Measurements from ENCODE around the gene FIBCD1.

The FIBCD1 gene, protein sequence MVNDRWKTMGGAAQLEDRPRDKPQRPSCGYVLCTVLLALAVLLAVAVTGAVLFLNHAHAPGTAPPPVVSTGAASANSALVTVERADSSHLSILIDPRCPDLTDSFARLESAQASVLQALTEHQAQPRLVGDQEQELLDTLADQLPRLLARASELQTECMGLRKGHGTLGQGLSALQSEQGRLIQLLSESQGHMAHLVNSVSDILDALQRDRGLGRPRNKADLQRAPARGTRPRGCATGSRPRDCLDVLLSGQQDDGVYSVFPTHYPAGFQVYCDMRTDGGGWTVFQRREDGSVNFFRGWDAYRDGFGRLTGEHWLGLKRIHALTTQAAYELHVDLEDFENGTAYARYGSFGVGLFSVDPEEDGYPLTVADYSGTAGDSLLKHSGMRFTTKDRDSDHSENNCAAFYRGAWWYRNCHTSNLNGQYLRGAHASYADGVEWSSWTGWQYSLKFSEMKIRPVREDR

DNA sequence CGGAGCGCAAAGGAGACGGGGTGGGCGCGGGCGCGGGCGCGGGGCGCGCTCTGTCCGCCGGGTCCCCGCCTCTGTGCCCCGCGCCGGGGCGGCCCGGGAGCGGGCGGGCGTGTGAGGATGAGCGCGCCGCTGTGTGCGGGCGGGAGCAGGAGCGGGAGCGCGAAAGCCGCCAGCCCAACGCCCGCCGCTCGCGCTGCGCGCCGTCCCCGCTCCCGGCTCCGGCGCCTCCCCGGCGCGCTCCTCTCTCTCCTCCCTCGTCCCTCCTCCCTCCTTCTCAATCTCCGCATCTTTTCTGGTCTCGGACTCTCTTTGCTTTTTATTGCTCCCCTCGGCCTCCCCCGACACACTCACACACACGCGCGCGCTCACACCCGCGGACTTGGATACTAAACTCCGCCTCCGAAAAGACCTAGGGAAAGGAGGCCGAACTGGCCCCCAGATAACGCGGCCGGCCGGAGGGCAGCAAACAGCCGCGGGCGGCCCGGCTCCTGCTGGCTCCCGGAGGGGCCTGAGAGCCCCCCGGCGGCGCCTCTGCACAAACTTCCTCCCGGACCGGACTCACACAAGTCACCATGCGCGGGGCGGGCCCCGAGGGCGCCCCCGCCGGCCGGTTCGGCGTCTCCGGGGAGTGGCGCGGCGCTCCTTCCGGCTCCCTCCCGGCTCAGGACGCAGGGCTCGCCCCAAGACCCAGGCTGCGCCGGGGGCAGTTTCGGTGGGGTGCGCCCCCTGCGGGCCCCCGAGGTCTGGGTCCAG, at the start of gene FIBCD1:
TSS of gene FIBCD1 (minus strand) at position 596 of the 753 bp plus-strand sequence. CDS start 640 bp downstream, outside the sequence.
- peak; percentile 25 for DNase-seq

DNA sequence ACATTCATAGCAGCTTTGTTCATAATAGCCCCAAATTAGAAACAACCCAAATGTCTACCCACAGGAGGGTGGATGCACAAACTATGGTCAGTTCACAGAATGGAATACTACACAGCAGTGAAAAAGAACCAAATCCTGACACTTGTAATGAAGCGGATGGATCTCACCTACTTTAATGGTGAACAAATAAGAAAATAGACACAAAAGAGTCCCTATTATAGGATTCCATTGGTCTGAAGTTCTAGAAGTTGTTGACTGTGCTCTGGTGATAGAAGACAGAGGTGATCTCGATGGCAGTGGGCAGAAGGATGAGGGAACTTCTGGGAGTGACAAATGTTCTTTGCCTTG, 49.3 kb upstream of the FIBCD1 start:
- DNase-seq = no peak

DNA sequence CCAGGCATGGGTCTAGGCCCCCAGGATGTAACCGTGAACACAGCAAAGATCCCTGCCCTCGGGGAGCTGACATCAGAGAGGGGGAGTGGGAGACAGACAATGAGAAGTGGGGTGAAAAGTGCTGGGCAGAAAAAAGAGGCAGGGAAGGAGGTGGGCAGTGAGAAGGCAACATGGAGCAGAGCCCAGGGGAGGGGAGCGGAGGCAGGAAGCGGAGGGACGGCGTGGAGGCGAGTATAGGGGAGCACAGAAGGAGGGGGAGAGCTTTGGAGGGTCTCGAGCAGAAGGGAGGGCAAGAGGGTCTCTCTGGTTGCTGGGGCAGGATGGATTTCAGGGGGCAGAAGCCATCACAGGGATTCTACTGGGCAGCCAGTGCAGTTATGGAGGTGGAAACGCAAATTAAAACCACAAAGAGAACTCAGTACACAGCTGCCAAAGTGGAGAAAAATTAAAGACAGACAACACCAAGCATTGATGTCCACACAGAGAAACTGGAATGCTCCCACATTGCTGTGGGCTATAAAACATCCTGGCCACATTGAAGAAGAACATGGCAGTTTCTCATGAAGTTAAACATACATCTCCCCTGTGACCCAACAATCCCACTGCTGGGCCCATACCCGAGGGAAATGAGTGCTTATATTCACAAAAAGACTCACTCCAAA, 48.8 kb upstream of the FIBCD1 start:
- DNase-seq = no peak

DNA sequence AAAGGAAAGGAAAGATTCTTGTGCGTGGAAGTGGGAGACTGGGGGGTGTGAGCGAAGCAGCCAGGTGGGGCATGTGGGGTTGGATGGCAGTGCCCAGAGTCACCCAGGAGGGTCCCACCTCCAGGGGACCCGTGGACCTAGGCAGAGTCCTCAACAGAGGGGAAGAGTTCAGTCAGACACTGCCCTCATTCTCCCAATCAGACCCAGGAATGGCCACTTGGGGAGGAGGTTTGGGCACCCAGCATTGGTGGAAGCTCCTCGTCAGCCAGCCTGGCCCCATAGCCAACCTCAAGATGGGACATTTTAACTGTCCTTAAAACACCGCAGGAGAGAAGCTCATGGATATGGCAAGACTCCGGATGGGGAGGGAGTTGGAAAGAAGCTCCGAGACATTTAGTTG, 48.0 kb upstream of the FIBCD1 start:
- DNase-seq = no peak

DNA sequence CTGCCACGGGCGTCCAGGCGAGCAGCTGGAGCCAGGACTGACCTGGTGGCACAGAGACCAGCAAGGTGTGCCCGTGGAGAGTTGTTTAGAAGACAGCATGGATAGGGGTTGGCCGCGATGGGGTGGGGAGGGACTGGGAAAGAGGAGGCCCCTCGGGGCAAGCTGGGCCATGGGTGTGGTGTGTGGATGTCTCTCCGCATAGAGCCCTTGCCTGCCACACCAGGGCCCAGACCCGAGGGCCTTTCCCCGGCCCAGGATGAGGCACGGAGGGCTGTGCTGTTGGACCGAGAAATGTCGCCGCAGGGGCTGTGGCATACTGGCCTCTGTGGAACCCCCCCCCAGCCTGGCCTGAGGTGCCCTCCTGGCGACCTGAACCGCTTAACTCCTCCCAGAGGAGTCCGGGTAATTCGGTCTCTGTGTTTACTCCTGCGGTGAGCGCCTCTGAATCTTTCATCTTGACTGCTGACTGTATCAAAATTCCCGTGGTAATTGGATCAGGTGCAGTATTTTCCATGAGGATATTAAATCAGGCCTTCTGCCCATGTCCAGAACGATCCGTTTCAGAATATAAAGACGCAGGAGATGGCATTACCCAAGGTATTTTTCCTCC, 47.4 kb upstream of the FIBCD1 start:
- DNase-seq = no peak

DNA sequence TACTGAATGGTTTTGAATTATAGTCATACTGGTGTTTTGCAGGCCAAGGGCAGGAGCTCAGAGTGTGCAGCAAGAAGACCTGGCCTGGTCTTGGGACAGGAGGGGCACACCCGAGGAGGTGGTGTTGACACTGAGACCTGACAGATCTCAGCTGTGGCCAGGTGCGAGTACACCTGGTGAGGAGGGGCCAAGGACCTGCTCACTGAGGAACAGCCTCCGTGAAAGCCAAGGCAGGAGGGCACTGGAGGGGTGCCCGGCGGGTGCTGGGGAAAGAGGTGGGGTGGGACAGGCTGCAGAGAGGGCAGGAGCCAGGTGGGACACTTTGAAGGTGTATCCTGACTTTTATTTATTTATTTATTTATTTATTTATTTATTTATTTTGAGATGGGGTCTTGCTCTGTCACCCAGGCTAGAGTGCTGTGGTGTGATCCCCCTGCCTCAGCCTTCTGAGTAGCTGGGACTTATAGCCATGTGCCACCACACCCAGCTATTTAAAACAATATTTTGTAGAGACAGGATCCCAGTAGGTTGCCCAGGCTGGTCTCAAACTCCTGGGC, 46.6 kb upstream of the FIBCD1 start:
- DNase-seq = no peak

DNA sequence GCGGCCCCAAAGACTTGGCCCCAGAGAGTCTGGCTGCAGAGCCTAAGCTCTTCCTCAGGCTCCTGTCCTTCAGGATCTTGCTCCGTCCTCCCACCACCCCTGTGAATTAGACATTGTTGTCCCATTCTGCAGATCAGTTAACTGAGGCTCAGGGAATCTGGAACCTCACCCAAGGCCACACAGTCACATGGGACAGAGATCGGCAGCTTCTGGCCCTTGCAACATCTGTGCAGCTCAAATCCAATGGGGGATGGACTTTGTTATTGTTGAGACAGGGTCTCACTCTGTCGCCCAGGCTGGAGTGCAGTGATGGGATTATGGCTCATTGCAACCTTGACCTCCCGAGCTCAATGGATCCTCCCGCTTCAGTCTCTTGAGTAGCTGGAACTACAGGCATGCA, 46.0 kb upstream of the FIBCD1 start:
- DNase-seq = no peak

DNA sequence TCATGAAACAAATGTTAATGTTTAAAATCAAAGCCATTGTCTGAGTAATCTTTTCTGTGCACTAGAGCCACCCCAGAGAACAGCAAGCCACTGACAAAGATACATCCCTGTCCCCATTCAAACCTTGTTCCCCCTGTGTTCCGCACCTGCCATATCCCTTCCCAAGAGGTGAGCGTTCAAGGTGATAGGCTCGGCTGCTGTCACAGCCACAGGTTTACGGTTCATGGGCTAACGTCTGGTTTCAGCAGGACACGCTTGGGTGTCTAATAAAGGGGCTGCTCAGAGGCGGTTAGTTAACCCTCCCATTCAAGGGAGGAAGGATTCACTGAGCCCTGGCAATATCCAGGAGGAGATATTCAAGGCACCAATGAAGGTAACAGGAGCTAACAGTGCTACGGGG, 45.5 kb upstream of the FIBCD1 start:
- no peak for DNase-seq

DNA sequence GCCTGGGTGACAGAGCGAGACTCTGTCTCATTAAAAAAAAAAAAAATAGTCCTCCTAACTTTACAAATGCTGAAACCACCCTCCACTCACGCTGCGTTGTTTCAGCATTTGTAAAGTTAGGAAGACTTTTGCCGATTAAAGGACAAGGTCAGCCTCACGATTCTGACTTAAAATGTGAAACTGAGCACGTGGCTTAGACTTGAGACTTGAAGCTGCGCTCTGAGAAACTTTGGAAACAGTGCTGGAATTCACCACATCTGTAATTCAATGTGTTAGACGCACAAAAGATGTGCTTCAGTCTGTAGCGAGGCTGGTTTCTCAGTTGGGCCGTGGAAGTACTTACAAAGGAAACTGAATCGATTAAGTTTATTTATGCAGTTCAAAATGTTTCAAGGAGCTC, 44.9 kb upstream of the FIBCD1 start:
- no peak for DNase-seq

DNA sequence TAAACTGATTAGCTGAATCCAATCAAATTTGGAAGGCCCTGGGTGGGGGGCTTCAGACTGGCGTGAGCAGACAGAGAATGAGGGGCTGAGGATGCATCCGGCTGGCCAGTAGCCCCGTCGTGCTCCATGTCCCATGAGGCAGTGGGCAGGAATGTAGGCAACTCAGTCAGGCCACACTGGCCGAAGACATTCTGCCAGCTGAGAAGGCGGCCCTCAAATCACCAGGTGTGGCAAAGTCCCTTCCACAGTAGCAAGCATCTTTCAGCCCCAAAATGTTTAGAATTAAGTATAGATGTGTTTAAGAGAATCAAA, 44.3 kb upstream of the FIBCD1 start:
- DNase-seq = no peak

DNA sequence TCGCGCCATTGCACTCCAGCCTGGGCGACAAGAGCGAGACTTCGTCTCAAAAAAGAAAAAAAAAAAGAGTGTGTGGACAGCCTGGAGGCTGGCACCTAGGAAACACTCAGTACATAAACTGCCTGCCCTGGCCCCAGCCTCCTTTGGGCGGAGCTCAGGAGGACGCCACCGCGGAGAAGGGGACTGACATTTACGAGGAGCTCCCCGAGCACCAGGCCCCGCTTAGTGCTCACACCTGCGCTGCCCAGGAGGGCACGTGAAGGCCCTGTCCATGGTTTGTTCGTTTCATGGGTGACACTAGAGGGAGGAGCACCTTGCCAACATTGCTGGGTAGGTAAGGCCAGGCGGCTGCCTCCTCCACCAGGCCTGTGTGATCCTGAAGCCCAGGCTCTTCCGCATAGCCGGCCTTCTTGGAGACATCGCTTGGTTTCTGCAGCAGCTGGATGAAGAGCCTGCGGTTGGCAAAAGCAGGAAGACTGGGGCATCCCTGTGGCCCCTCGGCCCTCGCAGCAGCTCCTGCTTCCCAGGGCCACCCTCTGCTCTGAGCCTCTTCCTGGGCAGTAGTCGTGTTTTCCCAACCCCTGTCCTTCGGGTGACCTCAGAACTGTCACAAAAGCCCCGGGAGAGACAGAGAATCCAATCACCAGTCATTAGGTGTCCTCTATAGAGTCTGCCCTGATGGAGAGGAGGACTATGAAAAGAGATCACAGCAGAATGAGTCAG, 43.8 kb upstream of the FIBCD1 start:
- DNase-seq = no peak

DNA sequence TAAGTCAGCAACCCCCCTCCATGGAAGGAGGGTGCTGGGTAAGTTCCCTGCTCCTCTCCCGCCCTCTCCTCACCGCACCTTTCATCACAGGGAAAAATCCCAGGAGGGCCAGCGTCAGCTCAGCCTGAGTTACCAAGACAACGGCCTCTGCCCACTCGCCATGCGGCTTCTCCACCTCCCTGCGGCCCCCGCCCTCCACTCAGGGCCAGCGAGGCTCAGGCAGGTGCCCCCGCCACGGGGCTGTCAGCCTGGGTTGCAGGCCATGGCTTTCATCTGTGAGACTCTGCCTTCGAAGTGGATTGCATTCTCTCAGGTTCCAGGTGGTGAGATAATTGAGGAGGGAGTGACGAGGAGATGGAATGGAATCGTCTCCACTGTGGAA, 42.7 kb upstream of the FIBCD1 start:
- DNase-seq = no peak

DNA sequence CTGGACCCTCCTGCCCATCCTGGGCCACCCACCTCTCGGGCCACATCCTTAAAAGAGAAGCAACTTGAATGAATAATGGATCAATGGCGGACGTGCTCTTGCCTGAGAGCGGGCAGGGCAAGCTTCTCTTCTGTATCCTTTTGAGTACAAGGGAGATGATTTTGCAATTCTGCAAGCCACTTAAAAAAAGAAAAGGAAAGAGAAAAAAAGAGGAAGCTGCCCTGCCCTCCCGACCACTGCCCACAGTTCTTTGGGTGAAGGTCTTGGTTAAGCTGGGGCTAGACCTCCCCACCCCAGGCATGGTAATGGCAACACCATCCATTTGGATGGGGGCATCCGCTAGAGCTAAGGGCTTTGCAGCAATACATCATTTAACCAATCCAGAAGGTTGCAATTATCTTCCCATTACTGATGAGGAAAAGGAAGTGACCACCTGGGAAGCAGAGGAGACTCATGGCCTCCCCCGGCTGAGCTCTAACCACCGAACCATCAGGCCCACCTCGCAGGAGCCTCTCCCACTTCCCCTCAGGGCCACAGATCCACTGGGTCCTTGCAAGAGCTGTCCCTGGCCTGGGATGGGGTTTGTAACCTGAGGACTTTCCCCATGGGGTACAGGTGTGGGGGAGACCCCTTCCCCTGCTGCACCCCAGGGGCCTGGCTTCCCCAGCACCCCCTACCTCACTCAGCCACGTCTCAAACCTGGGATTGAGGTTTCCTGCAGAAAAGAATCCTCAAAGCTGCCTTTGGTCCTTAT, 42.1 kb upstream of the FIBCD1 start:
- no peak for DNase-seq

DNA sequence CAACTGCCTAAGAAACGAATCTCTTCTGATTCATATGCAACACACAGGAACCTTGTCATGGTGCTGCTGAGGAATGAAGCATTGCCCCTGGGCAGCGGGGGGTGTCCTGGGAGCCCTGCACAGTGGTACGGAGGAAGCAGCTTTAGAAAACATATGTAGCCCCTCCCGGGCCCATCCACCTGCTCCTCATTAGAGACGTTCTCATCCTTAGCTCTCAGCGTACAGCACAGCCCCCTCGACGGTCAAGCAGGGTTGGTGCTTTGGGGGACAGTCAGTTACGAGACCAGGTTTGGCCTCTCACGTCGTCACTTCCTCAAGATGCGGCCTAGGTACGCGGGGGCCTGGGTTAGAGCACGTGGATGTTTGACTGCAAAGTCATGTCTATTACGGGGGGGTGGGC, 41.5 kb upstream of the FIBCD1 start:
- no peak for DNase-seq

DNA sequence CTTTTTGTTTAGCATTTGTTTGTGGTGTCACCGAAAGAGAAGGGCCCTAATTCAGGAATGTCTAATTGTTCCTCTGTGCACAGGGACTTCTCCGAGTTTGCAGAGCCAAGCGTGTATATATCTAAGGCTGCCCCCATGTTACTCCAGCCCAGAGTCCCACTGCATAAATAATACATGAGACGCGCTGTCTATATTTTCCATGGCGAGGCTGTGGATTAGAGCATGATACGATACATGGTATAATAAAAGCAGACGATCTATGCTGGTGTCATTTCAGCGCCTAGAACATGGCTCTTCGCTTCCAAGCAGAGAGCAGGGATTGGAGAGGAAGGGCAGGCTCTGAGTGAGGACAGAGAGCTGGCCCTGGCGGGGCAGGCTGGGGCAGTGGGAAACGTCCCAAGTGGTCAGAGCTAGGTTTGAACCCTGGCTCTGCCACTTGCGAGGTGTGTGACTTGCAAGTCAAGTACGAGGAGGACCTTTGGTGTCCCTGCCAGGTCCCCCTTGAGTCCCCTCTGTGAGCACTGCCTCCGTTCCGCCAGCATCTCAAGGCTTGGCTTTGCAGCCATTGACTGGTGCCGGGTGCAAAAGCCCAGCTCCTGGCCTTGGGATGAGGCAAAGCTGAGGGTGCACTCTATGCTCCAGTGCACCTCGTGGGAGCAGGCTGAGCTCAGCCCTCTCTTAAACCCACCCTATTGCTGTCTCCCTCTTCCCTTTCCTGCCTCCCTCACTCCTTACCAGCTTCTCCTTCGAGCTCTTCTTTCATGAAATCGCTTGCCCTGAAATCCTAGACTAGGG, 40.7 kb upstream of the FIBCD1 start:
- no peak for DNase-seq

DNA sequence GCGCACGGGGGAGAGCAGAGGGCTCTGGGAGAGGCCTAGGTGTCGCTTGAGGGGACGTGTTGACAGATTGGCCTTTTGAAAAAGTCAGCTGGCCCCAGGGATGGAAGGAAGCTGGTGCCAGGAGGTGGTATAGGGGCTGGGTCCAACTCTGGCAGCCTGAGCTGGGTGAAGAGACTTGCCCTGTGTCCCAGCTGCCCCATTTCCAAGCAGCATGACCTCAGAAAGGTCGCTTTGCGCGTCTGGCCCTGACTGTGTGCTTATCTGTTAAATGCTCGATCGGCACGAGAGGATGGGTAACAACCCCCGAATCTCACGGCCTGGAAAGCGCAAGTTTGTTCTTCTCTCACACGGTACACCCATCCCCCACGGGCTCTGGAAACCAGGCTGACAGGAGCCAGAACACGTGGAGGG, 38.8 kb upstream of the FIBCD1 start:
- DNase-seq = no peak

DNA sequence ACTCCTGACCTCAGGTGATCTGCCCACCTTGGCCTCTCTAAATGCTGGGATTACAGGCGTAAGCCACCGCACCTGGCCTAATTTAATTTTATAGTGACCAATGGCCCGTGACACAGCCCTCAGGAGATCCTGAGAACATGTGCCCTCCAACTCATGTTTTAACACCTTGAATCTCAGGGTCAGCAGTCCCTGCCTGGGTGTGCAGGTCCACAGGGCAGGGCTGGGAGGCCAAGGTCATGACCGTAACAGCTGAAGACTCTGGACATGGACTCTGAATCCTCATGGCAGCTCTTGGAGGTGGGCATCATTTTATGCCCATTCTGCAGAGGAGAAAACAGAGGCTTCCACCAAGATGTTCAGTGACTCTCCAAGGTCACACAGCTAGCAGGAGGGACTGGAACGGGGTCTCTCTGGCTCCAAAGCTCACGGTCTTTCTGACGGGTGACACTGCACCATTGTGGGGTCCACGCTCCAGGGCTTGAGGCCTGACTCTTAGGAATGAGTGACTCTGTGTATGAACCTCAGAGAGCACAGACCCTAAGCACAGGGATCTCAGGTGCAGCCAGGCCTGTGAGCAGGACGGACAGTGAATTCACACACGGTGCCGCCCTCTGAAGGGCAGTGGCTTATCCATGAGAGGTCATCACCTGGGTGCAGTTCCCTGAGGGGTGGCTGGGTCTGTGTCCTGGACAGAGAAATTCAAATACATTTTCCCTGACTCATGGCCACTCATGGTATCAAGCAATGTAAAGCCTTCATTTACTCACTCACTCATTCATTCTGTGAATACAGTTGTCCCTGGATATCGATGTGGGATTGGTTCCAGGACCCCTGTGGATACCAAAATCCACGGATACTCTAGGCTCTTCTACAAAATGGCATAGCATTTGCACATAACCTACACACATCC, 37.1 kb upstream of the FIBCD1 start:
- no peak for DNase-seq

DNA sequence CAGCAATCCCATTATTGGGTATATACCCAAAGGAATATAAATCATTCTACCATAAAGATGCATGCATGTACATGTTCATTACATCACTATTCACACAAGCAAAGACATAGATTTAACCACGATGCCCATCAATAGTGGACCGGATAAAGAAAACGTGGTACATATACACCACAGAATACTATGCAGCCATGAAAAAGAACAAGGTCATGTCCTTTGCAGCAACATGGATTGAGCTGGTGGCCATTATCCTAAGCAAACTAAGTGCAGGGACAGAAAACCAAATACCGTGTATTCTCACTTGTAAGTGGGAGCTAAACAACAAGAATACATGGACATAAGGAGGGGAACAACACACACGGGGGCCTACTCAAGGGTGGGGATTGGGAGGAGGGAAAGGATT, 36.1 kb upstream of the FIBCD1 start:
- DNase-seq = no peak

DNA sequence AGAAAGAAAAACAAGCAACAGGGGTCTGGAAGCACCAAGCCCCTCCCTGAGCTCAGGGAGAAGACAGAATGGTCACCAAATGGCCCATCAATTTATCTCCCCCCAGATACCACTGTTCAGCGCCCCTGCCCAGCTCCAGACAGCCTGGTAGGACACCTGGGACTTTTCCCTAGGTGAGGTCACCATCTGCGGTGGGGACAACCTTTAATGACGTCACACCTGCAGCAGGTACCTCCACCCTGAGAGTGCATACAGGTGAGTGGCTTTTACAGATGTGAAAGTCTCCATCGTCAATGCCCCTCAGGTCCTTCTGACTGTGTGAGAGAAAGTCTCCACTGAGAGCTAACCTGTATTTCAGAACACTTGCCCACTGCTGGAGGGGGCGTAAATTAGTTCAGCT, 35.6 kb upstream of the FIBCD1 start:
- no peak for DNase-seq
